VCaP (cell line): ENCODE results near the gene SNRPA.

Experiments
- H3K27ac ChIP-seq: fragments of 450-650 bp; 2 replicates; pipeline ENCODE4 v1.5.1; 2017
- TF ChIP-seq, protein P1 (sequence below): fragments of 450-650 bp; conservative IDR thresholded peaks from 2 replicates; pipeline ENCODE4 v1.5.1; 2017; ENCODE audit warnings: mild to moderate bottlenecking, moderate library complexity

SNRPA gene

DNA sequence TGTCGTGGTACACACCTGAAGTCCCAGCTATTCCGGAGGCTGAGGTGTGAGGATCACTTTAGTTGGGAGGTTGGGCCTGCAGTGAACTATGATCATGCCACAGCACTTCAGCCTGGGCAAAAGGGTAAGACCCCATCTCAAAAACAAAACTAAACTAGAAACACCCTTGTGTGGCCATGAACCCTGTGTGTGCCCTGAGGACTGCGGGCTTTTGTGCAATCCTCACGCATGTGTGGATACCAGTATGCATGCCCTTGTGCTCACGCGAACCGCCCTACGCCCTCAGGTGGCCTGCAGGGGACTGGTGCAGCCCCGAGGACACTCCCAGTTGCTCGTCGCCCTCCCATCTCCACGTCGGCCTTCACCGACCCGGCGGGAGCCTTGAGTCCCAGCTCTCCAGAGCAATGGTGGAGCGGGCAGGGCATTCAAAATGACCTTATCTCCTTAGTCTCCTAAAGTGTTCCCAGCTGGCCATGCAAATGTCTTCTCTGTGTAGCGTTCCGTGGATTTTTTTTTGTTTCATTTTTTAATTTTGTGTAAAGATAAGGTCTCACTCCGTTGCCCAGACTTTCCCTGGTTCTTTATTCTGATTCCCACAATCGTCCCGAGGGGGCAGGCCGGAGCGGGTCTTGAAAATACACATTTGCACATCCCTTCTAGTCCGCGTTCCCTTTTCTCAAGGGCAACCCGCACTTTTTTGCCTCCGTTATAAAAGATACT is 47.1 kb downstream of the SNRPA start:
- peak overlapping the region; percentile 91 for H3K27ac ChIP-seq
- TF ChIP-seq, protein P1, sequence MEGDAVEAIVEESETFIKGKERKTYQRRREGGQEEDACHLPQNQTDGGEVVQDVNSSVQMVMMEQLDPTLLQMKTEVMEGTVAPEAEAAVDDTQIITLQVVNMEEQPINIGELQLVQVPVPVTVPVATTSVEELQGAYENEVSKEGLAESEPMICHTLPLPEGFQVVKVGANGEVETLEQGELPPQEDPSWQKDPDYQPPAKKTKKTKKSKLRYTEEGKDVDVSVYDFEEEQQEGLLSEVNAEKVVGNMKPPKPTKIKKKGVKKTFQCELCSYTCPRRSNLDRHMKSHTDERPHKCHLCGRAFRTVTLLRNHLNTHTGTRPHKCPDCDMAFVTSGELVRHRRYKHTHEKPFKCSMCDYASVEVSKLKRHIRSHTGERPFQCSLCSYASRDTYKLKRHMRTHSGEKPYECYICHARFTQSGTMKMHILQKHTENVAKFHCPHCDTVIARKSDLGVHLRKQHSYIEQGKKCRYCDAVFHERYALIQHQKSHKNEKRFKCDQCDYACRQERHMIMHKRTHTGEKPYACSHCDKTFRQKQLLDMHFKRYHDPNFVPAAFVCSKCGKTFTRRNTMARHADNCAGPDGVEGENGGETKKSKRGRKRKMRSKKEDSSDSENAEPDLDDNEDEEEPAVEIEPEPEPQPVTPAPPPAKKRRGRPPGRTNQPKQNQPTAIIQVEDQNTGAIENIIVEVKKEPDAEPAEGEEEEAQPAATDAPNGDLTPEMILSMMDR, result peak; percentile 67

DNA sequence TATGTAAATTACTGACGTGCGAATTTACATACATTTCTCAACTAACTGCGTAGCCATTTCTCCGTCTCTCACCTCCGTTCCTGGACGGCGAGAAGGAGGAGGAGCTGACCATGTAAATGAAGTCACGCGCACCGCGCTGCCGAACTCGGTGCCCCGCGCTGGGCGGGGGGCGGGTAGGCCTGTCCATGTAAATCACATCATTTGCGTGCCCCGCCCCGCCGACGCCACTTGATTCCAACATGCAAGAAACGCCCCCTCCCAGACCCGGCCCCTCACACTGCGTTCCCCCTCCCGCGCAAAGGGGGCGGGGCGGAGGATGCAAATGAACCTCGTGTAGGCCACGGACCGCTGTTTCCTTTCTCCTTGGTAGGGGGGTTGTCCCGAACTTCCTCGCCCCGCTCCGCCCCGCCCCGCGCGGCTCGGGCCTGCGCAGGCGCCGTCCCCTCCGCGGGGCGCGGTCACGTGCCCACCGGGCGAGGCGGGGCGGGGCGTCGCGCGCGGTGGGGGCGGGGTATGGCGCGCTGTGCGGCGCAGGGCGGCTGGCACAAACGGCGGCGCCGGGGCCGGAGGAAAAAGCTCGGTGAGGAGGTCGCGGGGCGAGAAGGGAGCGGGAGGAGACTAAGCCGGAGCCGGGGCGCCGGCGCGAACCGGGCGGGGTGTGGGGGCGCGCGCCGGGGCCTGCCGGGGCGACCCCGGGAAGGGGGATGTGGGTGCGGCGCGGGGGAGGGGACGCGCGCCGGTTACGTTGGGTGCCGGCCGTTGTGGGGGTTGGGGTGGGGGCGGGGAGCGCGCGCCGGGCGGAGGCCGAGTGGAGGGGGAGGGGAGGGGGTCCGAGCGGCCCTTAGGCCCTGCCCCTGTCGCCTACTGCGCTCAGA is 47.9 kb downstream of the SNRPA start, which contains the start of gene EGLN2:
TSS of gene EGLN2 (plus strand) at position 509 of the 875 bp plus-strand sequence. CDS start 1,382 bp downstream, outside the sequence.
- TF ChIP-seq, protein P1, result peak; percentile 13; the same call in 1 of the 2 replicates
- peak within 1 kb of the TSS; percentile 91 for H3K27ac ChIP-seq

DNA sequence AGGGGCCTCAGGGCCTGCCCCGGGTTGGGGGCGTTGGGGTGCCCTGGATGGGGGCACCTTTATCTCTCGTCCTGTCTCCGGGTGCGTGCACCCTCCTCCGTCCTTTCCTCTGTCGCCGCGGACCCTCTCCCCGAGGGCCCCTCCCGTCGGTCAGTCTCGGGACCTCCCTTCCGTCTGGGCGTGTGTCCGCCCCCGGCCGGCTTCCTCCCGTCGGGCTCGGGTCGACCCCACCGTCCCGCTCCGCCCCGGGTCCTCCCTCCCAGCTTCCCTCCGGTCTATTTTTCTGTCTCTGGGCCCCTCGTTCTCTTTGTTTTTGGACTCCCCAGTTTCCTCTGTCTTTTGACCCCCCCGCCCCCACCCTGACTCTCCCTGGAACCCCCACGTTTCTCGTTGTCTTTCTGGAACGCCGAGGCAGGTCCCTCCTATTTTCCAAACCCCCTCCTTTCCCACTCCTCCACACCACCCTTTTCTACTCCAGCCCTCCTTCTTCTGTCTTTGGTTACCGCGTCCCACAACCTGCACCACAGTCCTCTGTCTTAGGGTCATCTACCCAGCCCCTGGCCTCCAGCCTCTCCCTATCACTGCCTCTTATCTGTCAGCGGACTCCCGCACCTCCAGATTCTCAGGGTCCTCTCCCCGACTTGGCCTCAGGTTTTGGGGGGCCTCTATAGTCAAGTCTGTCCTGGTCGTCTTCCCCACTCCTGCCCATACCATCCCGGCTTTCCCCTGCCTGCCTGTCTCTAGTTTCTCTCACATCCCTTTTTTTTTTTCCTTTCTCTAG is 48.7 kb downstream of the SNRPA start:
- TF ChIP-seq, protein P1, result no peak
- peak overlapping the region; percentile 91 for H3K27ac ChIP-seq

DNA sequence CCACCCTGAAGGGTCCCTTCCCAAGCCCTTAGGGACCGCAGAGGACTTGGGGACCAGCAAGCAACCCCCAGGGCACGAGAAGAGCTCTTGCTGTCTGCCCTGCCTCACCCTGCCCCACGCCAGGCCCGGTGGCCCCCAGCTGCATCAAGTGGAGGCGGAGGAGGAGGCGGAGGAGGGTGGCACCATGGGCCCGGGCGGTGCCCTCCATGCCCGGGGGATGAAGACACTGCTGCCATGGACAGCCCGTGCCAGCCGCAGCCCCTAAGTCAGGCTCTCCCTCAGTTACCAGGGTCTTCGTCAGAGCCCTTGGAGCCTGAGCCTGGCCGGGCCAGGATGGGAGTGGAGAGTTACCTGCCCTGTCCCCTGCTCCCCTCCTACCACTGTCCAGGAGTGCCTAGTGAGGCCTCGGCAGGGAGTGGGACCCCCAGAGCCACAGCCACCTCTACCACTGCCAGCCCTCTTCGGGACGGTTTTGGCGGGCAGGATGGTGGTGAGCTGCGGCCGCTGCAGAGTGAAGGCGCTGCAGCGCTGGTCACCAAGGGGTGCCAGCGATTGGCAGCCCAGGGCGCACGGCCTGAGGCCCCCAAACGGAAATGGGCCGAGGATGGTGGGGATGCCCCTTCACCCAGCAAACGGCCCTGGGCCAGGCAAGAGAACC is 49.5 kb downstream of the SNRPA start:
- TF ChIP-seq, protein P1, result no peak
- H3K27ac ChIP-seq, result peak overlapping the region; percentile 91

DNA sequence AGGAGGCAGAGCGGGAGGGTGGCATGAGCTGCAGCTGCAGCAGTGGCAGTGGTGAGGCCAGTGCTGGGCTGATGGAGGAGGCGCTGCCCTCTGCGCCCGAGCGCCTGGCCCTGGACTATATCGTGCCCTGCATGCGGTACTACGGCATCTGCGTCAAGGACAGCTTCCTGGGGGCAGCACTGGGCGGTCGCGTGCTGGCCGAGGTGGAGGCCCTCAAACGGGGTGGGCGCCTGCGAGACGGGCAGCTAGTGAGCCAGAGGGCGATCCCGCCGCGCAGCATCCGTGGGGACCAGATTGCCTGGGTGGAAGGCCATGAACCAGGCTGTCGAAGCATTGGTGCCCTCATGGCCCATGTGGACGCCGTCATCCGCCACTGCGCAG is 50.0 kb downstream of the SNRPA start:
- TF ChIP-seq, protein P1, result no peak
- peak overlapping the region; percentile 91 for H3K27ac ChIP-seq

DNA sequence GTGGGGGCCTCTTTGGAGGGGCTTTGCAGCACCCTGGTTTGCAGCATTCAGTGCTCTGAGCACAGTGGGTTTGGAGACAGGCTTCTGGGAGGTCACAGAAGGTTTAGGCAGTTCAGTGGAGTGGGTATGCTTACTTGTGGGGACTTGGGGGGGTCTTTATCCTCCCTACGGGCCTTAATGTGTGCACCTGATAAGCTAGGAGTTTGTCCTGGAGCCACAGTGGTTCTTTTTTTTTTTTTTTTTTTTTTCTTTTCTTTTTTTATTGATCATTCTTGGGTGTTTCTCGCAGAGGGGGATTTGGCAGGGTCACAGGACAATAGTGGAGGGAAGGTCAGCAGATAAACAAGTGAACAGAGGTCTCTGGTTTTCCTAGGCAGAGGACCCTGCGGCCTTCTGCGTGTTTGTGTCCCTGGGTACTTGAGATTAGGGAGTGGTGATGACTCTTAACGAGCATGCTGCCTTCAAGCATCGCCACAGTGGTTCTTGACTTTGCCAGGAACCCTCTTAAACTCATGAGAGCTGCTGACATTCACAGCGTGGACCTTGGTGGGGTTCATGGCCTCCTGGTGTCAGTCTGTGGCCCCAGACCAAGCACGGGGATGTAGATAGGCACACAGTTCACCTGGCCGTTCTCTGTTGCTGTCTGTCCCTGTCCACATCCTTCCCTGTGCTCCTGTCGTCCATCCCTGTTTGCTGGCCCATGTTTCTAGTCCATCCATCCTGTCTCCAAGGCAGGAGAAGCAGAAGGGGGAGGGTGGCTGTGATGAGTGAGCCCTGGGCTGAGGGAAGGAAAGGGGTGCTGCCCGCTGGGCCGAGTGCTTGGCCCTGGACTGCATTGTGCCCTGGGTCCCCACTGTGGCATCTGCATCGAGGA is 50.7 kb downstream of the SNRPA start:
- TF ChIP-seq, protein P1, result no peak
- peak overlapping the region; percentile 91 for H3K27ac ChIP-seq
